IMR-90 (cell line): ENCODE measurements around the gene KIFBP.

Experiments used
- BHLHE40 ChIP-seq: fragments of 150-350 bp; IDR thresholded peaks from 2 replicates; pipeline ENCODE4 v1.6.1; 2016; ENCODE audit warnings: mild to moderate bottlenecking, low read depth, low read length
- CHD1 ChIP-seq: IDR thresholded peaks from 2 replicates; pipeline ENCODE4 v1.6.1; 2012; ENCODE audit warnings: low read depth, low read length, improper control_type of control experiment
- CTCF ChIP-seq: conservative IDR thresholded peaks from 2 replicates; pipeline ENCODE4 v1.5.1; 2012; ENCODE audit warnings: mild to moderate bottlenecking, low read depth, low read length, improper control_type of control experiment
- MXI1 ChIP-seq: IDR thresholded peaks from 2 replicates; pipeline ENCODE4 v1.6.1; 2012; ENCODE audit warnings: low read depth, mild to moderate bottlenecking, low read length, moderate library complexity, borderline replicate concordance
- NFE2L2 ChIP-seq: fragments of 150-350 bp; IDR thresholded peaks from 2 replicates; pipeline ENCODE4 v1.6.1; 2016; ENCODE audit warnings: low read depth, mild to moderate bottlenecking, low read length
- POLR2A ChIP-seq: IDR thresholded peaks from 2 replicates; pipeline ENCODE4 v1.6.1; 2012; ENCODE audit warnings: mild to moderate bottlenecking, low read depth, low read length
- RAD21 ChIP-seq: IDR thresholded peaks from 2 replicates; pipeline ENCODE4 v1.6.1; 2012; ENCODE audit warnings: low read length, improper control_type of control experiment
- SMC3 ChIP-seq: fragments of 150-350 bp; IDR thresholded peaks from 2 replicates; pipeline ENCODE4 v1.6.1; 2016; ENCODE audit warnings: low read depth, mild to moderate bottlenecking, antibody characterized with exemption, low read length, moderate library complexity
- USF2 ChIP-seq: fragments of 150-350 bp; IDR thresholded peaks from 2 replicates; pipeline ENCODE4 v1.6.1; 2017; ENCODE audit warnings: mild to moderate bottlenecking, antibody characterized with exemption, low read length, low read depth

- TF ChIP-seq NFE2L2 (no peak), CHD1 (no peak), CTCF (no peak), POLR2A (no peak), BHLHE40 (no peak), USF2 (no peak), RAD21 (no peak), SMC3 (no peak), MXI1 (no peak)
These were observed 8.6 kb downstream of the KIFBP start for GRCh38 chr10:68997211-68997610.
